Stomach (tissue), 9 donors: ENCODE measurements around the gene PHACTR4. TPM values are rescaled to one million over a fixed set of nuclear protein-coding genes. Genes with fewer than 3 reads are reported as not detected.
"Not testable (repeated sequence)": the region's sequence is repeated elsewhere in the genome, so short reads cannot be mapped to it uniquely, and the experiment has no call there.

Source experiments
- DNase-seq, 2 donors: peaks; one replicate each; pipeline versions ENCODE4 v3.0.0 to v3.0.0-alpha.2; 2013 to 2019
- H3K27ac ChIP-seq, 5 donors: fragments of 200-600 bp in 4 of 5; sonication (generic) in 4 of 5; one replicate each; pipeline ENCODE4 v1.5.1; 2013 to 2019; ENCODE audit warnings: mild to moderate bottlenecking in 1 of 5, moderate library complexity in 1 of 5
- H3K27me3 ChIP-seq, 3 donors: fragments of 200-600 bp; sonication (generic); one replicate each; pipeline ENCODE4 v1.5.1; 2017 to 2019; ENCODE audit warnings: mixed run types in 1 of 3
- H3K36me3 ChIP-seq, 4 donors: fragments of 200-600 bp; sonication (generic); 1 replicate in 3 of 4; 2 replicates in 1 of 4; pipeline ENCODE4 v1.5.1; 2016 to 2019
- H3K4me1 ChIP-seq, 4 donors: fragments of 200-600 bp; sonication (generic); one replicate each; pipeline ENCODE4 v1.5.1; 2016 to 2019
- H3K4me3 ChIP-seq, 4 donors: fragments of 200-600 bp; sonication (generic) in 3 of 4; one replicate each; pipeline ENCODE4 v1.5.1; 2016 to 2019; ENCODE audit warnings: mild to moderate bottlenecking in 1 of 4
- H3K9me3 ChIP-seq, 4 donors: fragments of 200-600 bp; sonication (generic); one replicate each; pipeline ENCODE4 v1.5.1; 2016 to 2019
- CTCF ChIP-seq, 7 experiments: fragments of 450-650 bp in 4 of 7; fragments of 200-600 bp in 3 of 7; sonication (generic) in 3 of 7; IDR thresholded peaks; one replicate each; pipeline ENCODE4 v1.5.1; 2016 to 2019; ENCODE audit warnings: antibody characterized with exemption in 7 of 7, control low read depth in 2 of 7, mild to moderate bottlenecking in 1 of 7
- EP300 ChIP-seq: sonication (generic); formaldehyde crosslinking; IDR thresholded peaks from one replicate; pipeline ENCODE4 v1.6.1; 2017; ENCODE audit warnings: antibody characterized with exemption
- POLR2A ChIP-seq, 4 donors: fragments of 450-650 bp; IDR thresholded peaks; one replicate each; pipeline ENCODE4 v1.6.1; 2016; ENCODE audit warnings: antibody characterized with exemption in 4 of 4, control low read depth in 2 of 4, mild to moderate bottlenecking in 1 of 4, moderate library complexity in 1 of 4
- POLR2AphosphoS5 ChIP-seq, 3 donors: sonication (generic); formaldehyde crosslinking; IDR thresholded peaks; one replicate each; pipeline ENCODE4 v1.6.1; 2016; ENCODE audit warnings: antibody characterized with exemption in 3 of 3
- WGBS, 5 donors: extraction: QIAGEN DNeasy Blood & Tissue Kit in 3 of 5; methylation state at CpG; one replicate each; pipeline versions ENCODE4 v1.1.5 to v1.1.7; 2013 to 2018; 5-methylcytosine and 5-hydroxymethylcytosine counted together
- intact Hi-C: fragments of 100-400 bp; cut with DNase I; formaldehyde crosslinking; loops from one replicate; pipeline ENCODE4 v1.15.1; 2023; ENCODE audit warnings: low total_unique reads
- polyA plus RNA-seq, 3 donors: library from polyadenylated mRNA; stranded (reverse); fragments of 200-250 nt; gene quantifications; one replicate each; pipeline ENCODE4 v1.2.3, GENCODE V29; 2013
- total RNA-seq, 5 donors: library from RNA; depleted of rRNA; stranded (reverse); fragments of >200 nt; gene quantifications; one replicate each; pipeline versions ENCODE4 v1.1.0 to v1.2.3, GENCODE V29; 2014 to 2016
- donor health status: healthy with polysubstance abuse.
- donor health status: Bipolar disorder and iron deficiency.
- donor health status: healthy.

The PHACTR4 gene
- total and polyA plus RNA-seq, 8 donors, result 14.1 to 40.0 (median 21.3) TPM

DNA sequence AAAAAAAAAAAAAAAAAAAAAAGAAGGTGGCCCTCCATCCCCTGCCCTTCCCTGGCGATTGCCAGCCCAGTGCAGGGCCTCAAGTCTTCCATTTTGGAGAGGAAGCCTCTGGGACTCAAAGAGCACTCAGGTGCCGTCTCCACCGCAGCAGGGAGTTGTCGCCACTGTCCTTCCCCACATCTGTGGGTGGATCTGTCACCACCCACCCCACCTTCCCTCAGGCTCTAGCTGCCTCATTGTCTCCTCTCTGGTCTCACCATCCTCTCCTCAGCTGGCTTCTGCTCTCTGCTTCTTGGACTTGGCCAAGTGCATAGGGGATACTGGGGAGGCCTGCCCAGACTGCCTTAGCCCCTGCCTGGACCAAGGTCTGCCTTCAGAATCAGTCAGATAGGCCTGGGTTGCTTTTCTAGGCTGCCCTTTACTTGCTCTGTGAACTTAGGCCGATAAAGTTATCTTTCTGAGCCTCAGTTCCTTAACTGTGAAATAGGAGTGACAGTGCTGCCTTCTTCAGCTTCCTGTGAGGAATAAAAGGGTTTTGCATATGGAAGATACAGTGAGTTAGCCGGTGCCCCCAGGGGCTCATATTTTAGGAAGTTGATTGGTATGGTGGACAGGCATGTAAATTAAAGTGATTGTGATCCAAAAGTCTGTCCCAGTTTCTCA is 152.1 kb downstream of the PHACTR4 start:
- Histone ChIP-seq H3K36me3 (peaks cover 0 to 15% (median 0%) of the 10 kb centered on the region in 4 donors), H3K27ac (no peak overlapping the region), H3K4me3 (no peak overlapping the region), H3K9me3 (no peaks in the 10 kb centered on the region), H3K27me3 (no peaks in the 10 kb centered on the region), H3K4me1 (peaks cover 12 to 23% (median 18%) of the 10 kb centered on the region in 4 donors)
- DNase-seq, result no peak
- TF ChIP-seq EP300 (no peak), POLR2A (IDR thresholded peaks at IDR 0.05) (no peak), POLR2AphosphoS5 (IDR thresholded peaks at IDR 0.05) (no peak), CTCF (IDR thresholded peaks at IDR 0.05) (no peak)
- intact Hi-C loops, result no loop called here
- 82 to 88% (median 87%) methylated on average over 6 of the region's 6 CpGs for WGBS, 5 donors

GRCh38 chr1:28522537-28522936 is 153.0 kb downstream of the PHACTR4 start:
- H3K4me3 ChIP-seq, H3K27ac ChIP-seq, H3K9me3 ChIP-seq, intact Hi-C loops, DNase-seq, H3K27me3 ChIP-seq: not testable (repeated sequence)
- 93 to 96% (median 95%) methylated on average over 9 of the region's 9 CpGs for WGBS, 5 donors
- Histone ChIP-seq H3K36me3 (peaks cover 0 to 15% (median 0%) of the 10 kb centered on the region in 4 donors), H3K4me1 (peaks cover 11 to 17% (median 13%) of the 10 kb centered on the region in 4 donors)

DNA sequence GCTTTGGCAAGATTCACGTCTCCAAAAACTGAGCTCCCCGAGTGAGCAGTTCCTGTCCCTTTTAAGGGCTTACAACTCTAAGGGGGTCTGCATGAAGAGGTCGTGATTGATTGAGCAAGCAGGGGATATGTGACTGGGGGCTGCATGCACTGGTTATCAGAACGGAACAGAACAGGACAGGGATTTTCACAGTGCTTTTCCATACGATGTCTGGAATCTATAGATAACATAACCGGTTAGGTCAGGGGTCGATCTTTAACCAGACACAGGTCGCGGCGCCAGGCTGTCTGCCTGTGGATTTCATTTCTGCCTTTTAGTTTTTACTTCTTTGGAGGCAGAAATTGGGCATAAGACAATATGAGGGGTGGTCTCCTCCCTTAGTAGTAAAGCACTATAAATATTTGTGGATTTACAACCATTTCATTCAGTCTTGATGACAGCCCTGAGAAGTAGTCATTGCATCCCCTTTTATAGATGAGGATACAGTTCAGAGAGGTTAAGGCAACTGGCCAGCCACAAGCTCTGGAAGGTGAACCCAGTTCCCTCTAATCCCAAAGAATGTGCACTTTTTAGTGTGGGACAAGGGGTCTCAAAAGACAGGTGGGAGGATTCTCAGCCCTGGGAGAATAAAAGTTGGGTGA is 155.6 kb downstream of the PHACTR4 start:
- intact Hi-C loops, H3K27ac ChIP-seq, H3K4me1 ChIP-seq, H3K9me3 ChIP-seq, DNase-seq, H3K27me3 ChIP-seq, H3K4me3 ChIP-seq: not testable (repeated sequence)
- WGBS, 5 donors, result 53 to 82% (median 66%) methylated on average over 10 of the region's 10 CpGs
- peaks cover 0 to 19% (median 3%) of the 10 kb centered on the region in 4 donors for H3K36me3 ChIP-seq

- no peak for DNase-seq
- WGBS, 5 donors, result 81 to 94% (median 84%) methylated on average over 9 of the region's 9 CpGs
- TF ChIP-seq EP300, result no peak
- TF ChIP-seq POLR2AphosphoS5 (IDR thresholded peaks at IDR 0.05), result no peak
- TF ChIP-seq POLR2A (IDR thresholded peaks at IDR 0.05), result no peak
- no peak for TF ChIP-seq CTCF (IDR thresholded peaks at IDR 0.05)
- Histone ChIP-seq H3K4me3 (no peak overlapping the region), H3K27me3 (no peaks in the 10 kb centered on the region), H3K9me3 (no peaks in the 10 kb centered on the region), H3K27ac (no peak overlapping the region), H3K36me3 (peaks cover 0 to 36% (median 20%) of the 10 kb centered on the region in 4 donors), H3K4me1 (no peaks in the 10 kb centered on the region)
- intact Hi-C loops, result no loop called here
These were observed 157.3 kb downstream of the PHACTR4 start for GRCh38 chr1:28526886-28527285.

DNA sequence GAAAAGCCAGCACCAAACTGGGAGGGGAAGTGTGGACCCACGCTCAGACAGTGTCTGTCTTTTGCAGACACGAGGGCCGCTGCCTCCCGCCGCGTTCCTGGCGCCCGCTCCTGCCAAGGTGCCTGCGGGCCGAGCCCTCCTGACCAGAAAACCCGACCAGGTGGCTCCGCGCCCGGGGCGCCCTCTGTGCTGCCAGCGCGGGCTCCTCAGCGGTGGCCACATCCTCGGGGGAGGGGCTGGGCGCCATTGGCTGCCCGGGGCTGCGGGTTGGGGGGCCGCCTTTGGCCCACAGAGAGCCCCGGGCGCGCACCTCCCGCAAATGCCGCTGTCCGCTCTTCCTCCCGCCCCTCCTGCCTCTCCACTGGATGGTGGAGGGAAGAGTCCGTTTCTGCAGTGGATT is 160.9 kb downstream of the PHACTR4 start:
- peaks cover 7 to 47% (median 43%) of the 10 kb centered on the region in 4 donors for H3K36me3 ChIP-seq
- no peak overlapping the region for H3K4me3 ChIP-seq
- H3K27ac ChIP-seq, result no peak overlapping the region
- no peaks in the 10 kb centered on the region for H3K27me3 ChIP-seq
- H3K4me1 ChIP-seq, result no peaks in the 10 kb centered on the region
- 93 to 98% (median 97%) methylated on average over 8 to 31 of the region's 31 CpGs for WGBS, 5 donors
- intact Hi-C loops, result no loop called here
- DNase-seq, result no peak
- no peak for TF ChIP-seq EP300
- no peaks in the 10 kb centered on the region for H3K9me3 ChIP-seq

- WGBS, 5 donors, result 72 to 90% (median 79%) methylated on average over 6 of the region's 6 CpGs
- H3K27ac ChIP-seq, result no peak overlapping the region
- intact Hi-C loops, result no loop called here
- peaks cover 21 to 79% (median 74%) of the 10 kb centered on the region in 4 donors for H3K36me3 ChIP-seq
- H3K4me1 ChIP-seq, result no peaks in the 10 kb centered on the region
- no peak for DNase-seq
- TF ChIP-seq EP300, result no peak
- no peak for TF ChIP-seq POLR2A (IDR thresholded peaks at IDR 0.05)
- TF ChIP-seq CTCF (IDR thresholded peaks at IDR 0.05), result no peak
- TF ChIP-seq POLR2AphosphoS5 (IDR thresholded peaks at IDR 0.05), result no peak
- H3K9me3 ChIP-seq, result no peaks in the 10 kb centered on the region
- H3K27me3 ChIP-seq, result no peaks in the 10 kb centered on the region
- no peak overlapping the region for H3K4me3 ChIP-seq
These were observed 165.1 kb downstream of the PHACTR4 start for GRCh38 chr1:28534671-28535070.
